Pancreas (tissue), 10 donors: ENCODE measurements around the gene GPR39. TPM values are rescaled to one million over a fixed set of nuclear protein-coding genes. Genes with fewer than 3 reads are reported as not detected.
A peak's percentile ranks its signal among the peaks of the same experiment; 100 is the strongest.

Experiments used
- ATAC-seq, 4 donors: fragments of 200-7000 bp; cut with Tn5 transposase; one replicate each; pipeline versions ENCODE4 v1.8.0 to v1.9.1; 2020; ENCODE audit warnings: mild to moderate bottlenecking in 4 of 4, moderate library complexity in 4 of 4
- DNase-seq, 6 donors: peaks; one replicate each; pipeline ENCODE4 v3.0.0-alpha.2; 2020
- FAIRE-seq: peaks from 2 replicates; lab custom pipeline; 2012; peaks lifted over from hg19 to GRCh38; lab: Jason Lieb, UNC
- H3K27ac ChIP-seq, 4 donors: fragments of 200-600 bp; sonication (generic); 1 replicate in 3 of 4; 2 replicates in 1 of 4; pipeline versions ENCODE4 v1.5.0 to v1.8.0; 2020
- H3K27me3 ChIP-seq, 4 donors: fragments of 200-600 bp; one replicate each; pipeline ENCODE4 v1.8.0; 2021
- H3K36me3 ChIP-seq, 3 donors: fragments of 200-600 bp; sonication (generic) in 1 of 3; one replicate each; pipeline versions ENCODE4 v1.5.0 to v1.8.0; 2020 to 2021
- H3K4me1 ChIP-seq, 3 donors: fragments of 200-600 bp; one replicate each; pipeline ENCODE4 v1.8.0; 2021
- H3K4me3 ChIP-seq, 4 donors: fragments of 200-600 bp; sonication (generic) in 2 of 4; one replicate each; pipeline versions ENCODE4 v1.5.0 to v1.8.0; 2020 to 2021
- H3K9me3 ChIP-seq, 4 donors: fragments of 200-600 bp; one replicate each; pipeline ENCODE4 v1.8.0; 2021
- CTCF ChIP-seq, 4 donors: fragments of 200-600 bp; sonication (generic) in 3 of 4; IDR thresholded peaks; one replicate each; pipeline versions ENCODE4 v1.5.0 to v1.8.0; 2021; ENCODE audit warnings: antibody characterized with exemption in 4 of 4
- WGBS, 2 donors: extraction: QIAGEN DNeasy Blood & Tissue Kit; methylation state at CpG; one replicate each; pipeline ENCODE4 v1.1.7; 2013; 5-methylcytosine and 5-hydroxymethylcytosine counted together
- intact Hi-C, 3 donors: fragments of 100-400 bp; cut with DNase I; formaldehyde crosslinking; loops; one replicate each; pipeline versions ENCODE4 v1.11.1 to v1.14.2; 2022
- polyA plus RNA-seq, 2 donors: library from polyadenylated mRNA; stranded (reverse); fragments of 200-250 nt; gene quantifications; one replicate each; pipeline ENCODE4 v1.2.3, GENCODE V29; 2013
- total RNA-seq, 6 donors: library from RNA; stranded (reverse); fragmentation: NEBNext Ultra II Directional in 4 of 6; extraction: Animal tissue kit (Norgen Biotek cat#: 25700) in 4 of 6; gene quantifications; one replicate each; pipeline versions ENCODE4 v1.2.1 to v1.2.4, GENCODE V29; 2021 to 2023
- donor health status: healthy with polysubstance abuse.
- donor health status: DM: no; HTN: no; CAD: no; lungs with moderate emphysema.
- donor health status: DM: no; HTN: no; CAD: no.
- donor health status: control.
- donor health status: control.
- donor health status: Bipolar disorder and iron deficiency.
- donor health status: DM: yes; HTN: yes; CAD: no.
- donor health status: DM: no; HTN: no; CAD: no.
- donor health status: DM: no; HTN: no; CAD: no.
- donor health status: DM: yes; HTN: yes; CAD: no.

Gene GPR39
- total and polyA plus RNA-seq, 8 donors = 2.3 to 8.1 (median 3.9) TPM

DNA sequence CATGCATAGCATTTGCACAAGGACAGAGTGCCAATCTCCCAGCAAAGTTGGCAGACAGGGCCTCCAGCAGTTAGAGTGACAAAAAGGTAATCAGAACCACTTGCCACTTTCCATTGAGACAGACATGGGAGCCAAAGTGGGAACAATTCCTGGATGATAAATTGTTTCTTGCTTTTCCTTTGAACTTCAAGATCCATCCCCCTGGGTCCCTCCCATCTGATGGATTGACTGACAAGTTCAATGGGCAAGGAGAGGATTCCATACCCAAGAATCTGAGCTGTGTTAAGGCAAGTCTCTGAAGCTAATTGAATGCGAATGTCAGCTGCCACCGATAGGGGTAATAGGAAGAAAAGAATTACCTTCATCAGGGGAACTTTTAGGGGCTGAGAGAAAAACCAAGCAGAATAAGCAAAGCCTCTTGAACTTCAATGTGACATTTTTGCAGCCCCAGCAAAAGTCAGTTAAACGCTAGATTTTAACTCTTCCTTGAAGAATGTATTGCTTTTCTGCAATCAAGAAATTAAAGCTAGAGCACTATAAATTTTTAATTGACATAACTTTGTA lies 156.9 kb downstream of the GPR39 start:
- H3K27ac ChIP-seq = no peak overlapping the region
- H3K27me3 ChIP-seq = no peaks in the 10 kb centered on the region
- intact Hi-C loops = no loop called here
- no peaks in the 10 kb centered on the region for H3K36me3 ChIP-seq
- FAIRE-seq (no peak), ATAC-seq (no peak), DNase-seq (no peak)
- WGBS, 2 donors = 93% methylated on average over 3 of the region's 3 CpGs
- no peaks in the 10 kb centered on the region for H3K9me3 ChIP-seq
- H3K4me3 ChIP-seq = no peak overlapping the region
- peaks cover 0 to 4% (median 0%) of the 10 kb centered on the region in 3 donors for H3K4me1 ChIP-seq
- TF ChIP-seq CTCF (IDR thresholded peaks at IDR 0.05) = no peak

- 84 to 87% methylated on average over 2 of the region's 2 CpGs for WGBS, 2 donors
- H3K4me1 ChIP-seq = peaks cover 0 to 8% (median 7%) of the 10 kb centered on the region in 3 donors
- TF ChIP-seq CTCF (IDR thresholded peaks at IDR 0.05) = no peak
- no peaks in the 10 kb centered on the region for H3K36me3 ChIP-seq
- no peak overlapping the region for H3K27ac ChIP-seq
- no peaks in the 10 kb centered on the region for H3K9me3 ChIP-seq
- FAIRE-seq (no peak), ATAC-seq (peak in 2 of 4 donors; percentile 12 to 28), DNase-seq (no peak)
- intact Hi-C loops = no loop called here
- no peaks in the 10 kb centered on the region for H3K27me3 ChIP-seq
- no peak overlapping the region for H3K4me3 ChIP-seq
Measured at GRCh38 chr2:132577686-132578085, 161.1 kb downstream of the GPR39 start.

DNA sequence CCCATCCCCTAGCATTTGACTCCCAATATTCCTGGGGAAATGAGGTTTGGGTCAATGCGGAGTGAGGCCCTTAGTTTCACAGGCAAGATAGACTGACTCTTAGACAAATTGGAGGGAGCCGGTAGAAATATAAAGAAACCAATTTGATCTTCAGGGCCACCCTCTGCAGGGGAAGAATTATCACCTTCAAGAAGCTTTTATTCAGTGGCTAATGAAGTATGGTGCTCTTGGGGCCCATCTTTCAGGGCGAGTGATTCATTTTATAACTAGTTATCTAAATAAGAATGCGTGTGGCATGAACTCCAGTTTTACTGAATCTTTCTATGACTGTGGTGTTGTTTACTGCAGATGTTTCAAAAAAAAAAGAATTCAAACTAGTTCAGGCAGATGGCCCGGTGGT lies 165.0 kb downstream of the GPR39 start:
- peak overlapping the region in 3 of 4 donors; percentile 38 to 72 (median 51) for H3K27ac ChIP-seq
- DNase-seq (no peak), FAIRE-seq (no peak), ATAC-seq (peak in 1 of 4 donors; percentile 23)
- no peak for TF ChIP-seq CTCF (IDR thresholded peaks at IDR 0.05)
- peaks cover 0 to 11% (median 7%) of the 10 kb centered on the region in 3 donors for H3K4me1 ChIP-seq
- no peaks in the 10 kb centered on the region for H3K27me3 ChIP-seq
- peak overlapping the region in 1 of 4 donors; percentile 19 for H3K4me3 ChIP-seq
- 65 to 71% methylated on average over 5 of the region's 5 CpGs for WGBS, 2 donors
- no peaks in the 10 kb centered on the region for H3K36me3 ChIP-seq
- no peaks in the 10 kb centered on the region for H3K9me3 ChIP-seq
- intact Hi-C loops = no loop called here

DNA sequence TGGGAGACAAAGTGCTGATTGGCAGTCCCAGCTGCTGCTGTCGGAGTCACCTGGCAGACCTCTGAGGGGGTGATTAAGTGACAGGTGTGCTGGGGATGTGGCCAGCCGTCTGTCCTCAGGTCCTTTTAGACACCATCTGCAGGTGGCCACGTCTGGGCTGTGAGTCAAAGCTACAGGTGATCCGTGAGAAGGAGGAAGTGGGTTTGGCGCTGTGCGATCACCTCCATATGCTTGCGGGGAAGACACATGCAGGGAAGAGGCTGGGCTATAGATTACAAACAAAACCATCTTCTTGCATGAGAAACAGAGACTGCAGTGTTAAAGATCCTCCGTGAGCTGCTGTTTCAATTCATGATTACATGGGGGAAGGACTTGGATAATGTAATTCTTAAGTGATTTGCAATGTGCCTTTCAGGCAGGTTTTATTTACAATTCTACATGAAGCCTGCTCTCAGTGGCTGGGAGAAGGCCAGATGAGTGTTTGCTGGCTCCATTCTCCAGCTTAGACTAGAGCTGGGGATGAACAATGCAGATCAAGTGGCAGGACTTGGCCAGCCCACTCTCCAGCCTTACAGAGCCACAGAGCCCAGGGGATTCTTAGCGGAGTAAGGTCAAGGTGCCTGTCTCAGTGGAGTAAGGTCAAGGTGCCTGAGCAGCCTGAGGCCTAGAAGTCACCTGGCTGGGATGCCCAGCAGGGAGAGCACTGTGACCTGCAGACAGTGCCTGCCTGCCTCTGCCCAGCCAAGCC lies 165.6 kb downstream of the GPR39 start:
- peak overlapping the region in 1 of 4 donors; percentile 19 for H3K4me3 ChIP-seq
- H3K9me3 ChIP-seq = no peaks in the 10 kb centered on the region
- H3K27ac ChIP-seq = peak overlapping the region in 3 of 4 donors; percentile 38 to 72 (median 51)
- TF ChIP-seq CTCF (IDR thresholded peaks at IDR 0.05) = no peak
- 27 to 32% methylated on average over 9 of the region's 9 CpGs for WGBS, 2 donors
- peak; percentile 88 to 90 (median 89) for ATAC-seq
- peak; percentile 61 to 79 (median 72) for DNase-seq
- peaks cover 0 to 11% (median 7%) of the 10 kb centered on the region in 3 donors for H3K4me1 ChIP-seq
- H3K27me3 ChIP-seq = no peaks in the 10 kb centered on the region
- intact Hi-C loops = no loop called here
- H3K36me3 ChIP-seq = no peaks in the 10 kb centered on the region
- no peak for FAIRE-seq
